Nephron progenitor cell (in vitro differentiated cells): Measurements from ENCODE around the gene SPOP.
A peak's percentile ranks its signal among the peaks of the same experiment; 100 is the strongest.

Source experiments
- DNase-seq: peaks from one replicate; pipeline ENCODE4 v3.0.0; 2021
- H3K27ac Mint-ChIP-seq: 2 replicates; pipeline ENCODE4 v1.8.0; 2021; ENCODE audit warnings: mild to moderate bottlenecking, moderate library complexity, mixed read lengths
- H3K27me3 Mint-ChIP-seq: 2 replicates; pipeline ENCODE4 v1.8.0; 2021; ENCODE audit warnings: mild to moderate bottlenecking, low read depth, mixed read lengths; ENCODE audit not compliant: poor library complexity
- H3K36me3 Mint-ChIP-seq: 2 replicates; pipeline ENCODE4 v1.8.0; 2021; ENCODE audit warnings: low read depth, mixed read lengths
- H3K4me1 Mint-ChIP-seq: 2 replicates; pipeline ENCODE4 v1.8.0; 2021; ENCODE audit warnings: mixed read lengths
- H3K4me3 Mint-ChIP-seq: 2 replicates; pipeline ENCODE4 v1.8.0; 2021; ENCODE audit warnings: mild to moderate bottlenecking, moderate library complexity, mixed read lengths
- H3K9me3 Mint-ChIP-seq: 2 replicates; pipeline ENCODE4 v1.8.0; 2021; ENCODE audit warnings: mild to moderate bottlenecking, moderate library complexity, mixed read lengths
- CTCF ChIP-seq: fragments of 200-600 bp; sonication (generic); IDR thresholded peaks from 2 replicates; pipeline ENCODE4 v1.5.0; 2021; ENCODE audit warnings: antibody characterized with exemption

Gene SPOP

DNA sequence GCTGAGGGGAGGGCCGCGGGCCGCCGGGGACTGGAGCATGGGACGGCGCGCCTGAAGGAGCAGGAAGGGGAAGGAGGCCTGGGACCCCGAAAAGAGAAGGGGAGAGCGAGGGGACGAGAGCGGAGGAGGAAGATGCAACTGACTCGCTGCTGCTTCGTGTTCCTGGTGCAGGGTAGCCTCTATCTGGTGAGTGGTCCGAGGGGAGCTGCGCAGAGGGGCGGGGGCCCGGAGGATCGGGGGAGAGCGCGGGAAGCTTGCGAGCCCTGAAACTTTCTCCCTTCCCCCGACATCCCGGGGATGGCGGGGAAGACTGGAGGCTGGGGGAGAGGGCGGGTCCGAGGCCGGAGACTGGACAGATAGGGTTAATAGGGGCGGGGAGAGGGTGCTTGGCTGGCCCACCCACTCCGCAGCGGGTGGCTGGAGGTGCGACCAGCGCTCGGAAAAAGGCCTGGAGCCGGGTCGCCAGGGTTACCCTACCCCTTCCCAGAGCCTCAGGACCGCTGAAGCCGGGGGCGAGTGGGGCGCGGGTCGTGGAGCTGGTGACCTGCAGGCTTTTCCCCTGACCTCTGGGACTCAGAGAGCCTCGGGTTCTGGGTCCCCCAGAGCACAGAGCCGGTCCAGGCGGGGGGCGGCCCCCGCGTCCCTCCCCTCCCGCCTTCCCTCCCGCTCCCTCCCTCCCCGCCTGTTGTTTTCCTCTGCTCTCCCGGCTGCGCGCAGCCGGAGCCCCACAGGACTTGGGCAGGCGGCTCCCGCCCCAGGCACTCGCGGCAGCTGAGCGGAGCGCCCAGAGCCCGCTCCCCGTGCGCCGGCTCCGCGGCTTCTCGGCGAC, 101.6 kb downstream of the SPOP start:
- H3K4me3 Mint-ChIP-seq, result peak overlapping the region; percentile 87
- peak; percentile 62 for DNase-seq
- no peak for TF ChIP-seq CTCF
- no peaks in the 10 kb centered on the region for H3K9me3 Mint-ChIP-seq
- peaks cover 21% of the 10 kb centered on the region for H3K4me1 Mint-ChIP-seq
- H3K27me3 Mint-ChIP-seq, result peaks cover 47% of the 10 kb centered on the region
- no peaks in the 10 kb centered on the region for H3K36me3 Mint-ChIP-seq
- H3K27ac Mint-ChIP-seq, result no peak overlapping the region

DNA sequence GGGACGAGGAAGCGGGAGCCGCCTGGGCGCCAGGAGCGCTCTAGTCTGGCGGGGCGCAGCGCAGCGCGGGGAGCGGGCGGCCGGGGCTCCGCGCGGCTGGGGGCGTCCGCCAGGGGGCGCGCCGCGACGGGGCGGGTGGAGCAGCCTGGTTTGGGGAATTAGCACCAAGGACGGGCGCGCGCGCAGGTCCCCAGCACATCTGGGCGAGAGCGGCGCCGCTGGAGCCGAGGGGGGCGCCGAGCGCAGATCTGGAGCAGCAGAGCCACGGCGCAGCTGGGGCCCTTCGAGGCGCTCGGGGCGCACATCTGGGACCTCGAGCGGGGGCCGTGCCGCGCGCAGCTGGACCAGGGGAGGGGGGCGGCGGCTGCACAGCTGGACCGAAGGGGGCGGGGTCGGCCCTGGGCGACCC, 102.2 kb downstream of the SPOP start, which contains the start of gene NXPH3:
Gene NXPH3 (plus strand): TSS at position 193 of the 409 bp plus-strand sequence. CDS start 349 bp downstream, outside the sequence.
- Mint-ChIP-seq H3K4me3 (peak within 1 kb of the TSS; percentile 85), H3K27ac (no peak within 1 kb of the TSS), H3K36me3 (no peaks in the 10 kb centered on the region), H3K4me1 (peaks cover 21% of the 10 kb centered on the region), H3K27me3 (peaks cover 54% of the 10 kb centered on the region), H3K9me3 (no peaks in the 10 kb centered on the region)
- DNase-seq, result peak; percentile 82
- TF ChIP-seq CTCF, result no peak

DNA sequence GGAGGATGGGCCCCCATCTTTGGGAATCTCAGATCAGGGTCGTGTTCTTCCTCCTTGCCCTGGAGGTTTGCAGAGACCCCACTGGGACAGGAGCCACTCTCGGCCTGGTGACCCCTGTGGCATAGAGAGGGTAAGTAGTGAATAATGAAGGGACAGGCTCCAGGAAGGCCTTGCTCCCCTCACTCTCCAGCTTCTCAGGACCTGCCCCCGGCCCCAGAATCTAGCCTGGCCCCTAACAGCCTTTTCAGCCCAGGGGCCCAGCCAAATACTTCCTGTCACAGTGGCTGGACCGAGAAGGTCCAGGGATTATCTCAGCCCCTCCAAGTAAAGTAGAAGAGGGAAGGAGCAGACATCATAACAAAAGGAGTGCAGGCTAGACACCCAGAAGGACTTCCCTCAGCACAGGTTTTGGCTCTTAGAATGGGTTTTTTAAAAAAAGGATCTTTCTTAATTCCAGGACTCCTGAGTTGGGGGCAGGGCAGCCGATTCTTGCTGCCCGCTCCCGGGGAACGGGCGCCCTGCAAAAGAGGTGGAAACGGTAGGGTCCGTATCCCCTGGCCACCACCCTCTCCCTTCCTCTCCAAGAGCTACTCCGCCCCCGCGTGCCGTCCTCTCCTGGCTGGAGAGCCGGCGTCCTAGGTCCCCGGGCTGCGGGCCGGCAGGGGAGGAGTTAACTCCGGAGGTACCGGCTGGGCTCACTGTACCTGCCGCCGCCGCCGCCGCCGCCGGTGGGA, 102.8 kb downstream of the SPOP start:
- no peaks in the 10 kb centered on the region for H3K36me3 Mint-ChIP-seq
- no peak for DNase-seq

DNA sequence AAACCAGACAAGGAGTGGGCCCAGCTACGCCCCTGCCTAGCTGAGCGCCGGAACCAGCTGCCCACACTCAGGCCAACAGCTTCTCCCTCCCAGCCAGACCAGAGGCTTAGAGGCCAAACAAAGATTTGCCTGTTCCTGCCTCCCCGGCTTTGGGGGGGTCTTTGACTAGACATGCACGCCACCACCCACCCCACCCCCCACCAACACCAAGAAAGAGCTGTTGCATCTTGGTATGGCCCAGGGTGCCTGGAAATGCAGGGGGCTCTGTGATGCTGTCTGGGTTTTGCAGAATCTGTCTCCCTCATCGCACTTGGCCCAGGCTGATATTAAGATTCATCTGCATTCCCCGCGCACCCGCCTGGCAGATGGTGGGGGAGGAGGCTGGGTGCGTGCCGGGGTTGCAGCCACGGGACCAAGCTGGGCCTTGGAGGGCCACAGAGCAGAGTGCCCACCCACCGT, 103.5 kb downstream of the SPOP start:
- DNase-seq, result no peak
- no peaks in the 10 kb centered on the region for H3K36me3 Mint-ChIP-seq
- H3K27me3 Mint-ChIP-seq, result peaks cover 64% of the 10 kb centered on the region
- no peaks in the 10 kb centered on the region for H3K9me3 Mint-ChIP-seq
- TF ChIP-seq CTCF, result no peak
- no peak overlapping the region for H3K27ac Mint-ChIP-seq
- H3K4me3 Mint-ChIP-seq, result no peak overlapping the region
- H3K4me1 Mint-ChIP-seq, result peaks cover 18% of the 10 kb centered on the region

More for the DNA sequence above, 102.8 kb downstream of the SPOP start:
- no peaks in the 10 kb centered on the region for H3K9me3 Mint-ChIP-seq
- no peak for TF ChIP-seq CTCF
- peak overlapping the region; percentile 68 for H3K4me3 Mint-ChIP-seq
- peaks cover 59% of the 10 kb centered on the region for H3K27me3 Mint-ChIP-seq
- peaks cover 21% of the 10 kb centered on the region for H3K4me1 Mint-ChIP-seq
- H3K27ac Mint-ChIP-seq, result no peak overlapping the region

DNA sequence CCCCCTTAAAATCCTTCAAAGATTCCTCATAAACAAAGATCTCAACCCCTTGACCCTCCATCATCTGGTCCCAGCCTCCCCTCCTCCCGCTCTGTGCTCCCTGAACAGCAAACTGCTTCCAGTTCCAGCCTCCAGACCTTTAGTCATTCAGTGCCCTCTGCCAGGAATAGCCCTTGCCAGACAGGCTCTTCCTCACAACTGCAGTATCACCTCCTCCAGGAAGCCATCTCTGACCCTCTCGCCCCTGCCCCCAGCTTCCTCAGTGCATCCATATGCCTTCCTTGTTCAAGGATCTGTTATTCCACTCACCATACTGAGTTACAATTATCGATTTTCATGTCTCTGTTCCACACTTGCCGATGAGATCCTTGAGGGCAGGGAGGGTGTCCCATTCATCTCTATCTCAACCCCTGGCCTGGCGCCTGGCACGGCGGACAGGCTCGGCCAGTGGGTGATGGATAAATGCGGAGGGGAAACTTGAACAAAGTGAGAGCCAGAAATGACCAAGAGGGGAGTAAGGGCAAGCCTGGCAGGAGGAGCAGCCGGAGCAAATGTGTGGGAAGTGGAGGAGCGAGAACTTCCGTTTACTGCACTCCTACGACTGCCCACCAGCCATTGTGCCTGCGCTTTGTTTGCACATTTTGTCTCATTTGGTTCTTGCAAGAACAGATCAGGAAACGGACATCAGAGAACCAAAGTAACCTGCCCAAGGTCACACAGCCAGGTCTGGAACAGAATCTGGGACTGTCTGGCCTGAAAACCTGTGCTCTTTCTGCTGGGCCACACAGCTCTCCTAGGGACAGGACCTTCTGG, 104.2 kb downstream of the SPOP start:
- H3K36me3 Mint-ChIP-seq, result no peaks in the 10 kb centered on the region
- H3K4me1 Mint-ChIP-seq, result peaks cover 16% of the 10 kb centered on the region
- H3K27ac Mint-ChIP-seq, result no peak overlapping the region
- no peaks in the 10 kb centered on the region for H3K9me3 Mint-ChIP-seq
- DNase-seq, result no peak
- peaks cover 64% of the 10 kb centered on the region for H3K27me3 Mint-ChIP-seq
- TF ChIP-seq CTCF, result no peak
- H3K4me3 Mint-ChIP-seq, result peak overlapping the region; percentile 14
